K562 (cell line): ENCODE results near the gene ZSCAN22. TPM values are rescaled to one million over a fixed set of nuclear protein-coding genes. Genes with fewer than 3 reads are reported as not detected.

Experiments
- ATAC-seq: fragments of 200-7000 bp; cut with Tn5 transposase; 3 replicates; pipeline ENCODE4 v1.9.1; 2020; ENCODE audit warnings: moderate library complexity
- BruUV-seq: library from RNA; stranded (reverse); fragments of 400-500 nt; replicated peaks from 2 replicates; lab custom pipeline; 2021; lab: Mats Ljungman, UMichigan
- CTCF ChIA-PET: fragments of 300-600 bp; formaldehyde crosslinking; extraction: SDS; loops from one replicate; lab custom pipeline; 2021; ENCODE audit warnings: low intra/inter-chr PET ratio; lab: Yijun Ruan, JAX
- POLR2A ChIA-PET: fragments of 300-600, 350-650 bp; sonication (Branson Sonifier 250); formaldehyde crosslinking; extraction: SDS; loops from one replicate; lab custom pipeline; 2021; ENCODE audit warnings: antibody characterized with exemption, inconsistent platforms; lab: Yijun Ruan, JAX
- DNase-seq, 4 experiments: peaks; one replicate each; pipeline versions ENCODE4 v3.0.0 to v3.0.0-alpha.2; 2011 to 2018; ENCODE audit warnings: low spot score in 3 of 4, mixed read lengths in 3 of 4; ENCODE audit errors: extremely low read depth in 1 of 4
- FAIRE-seq: peaks from 2 replicates; lab custom pipeline; 2011; peaks lifted over from hg19 to GRCh38; lab: Jason Lieb, UNC
- H2AFZ ChIP-seq: 2 replicates; pipeline ENCODE4 v1.6.0; 2011; ENCODE audit warnings: low read depth, low read length, control low read depth, inconsistent platforms
- H3K27ac ChIP-seq: fragments of 200-600 bp; 3 replicates; pipeline ENCODE4 v1.8.0; 2011; ENCODE audit warnings: low read depth, mild to moderate bottlenecking, control low read depth, inconsistent platforms, low read length, moderate library complexity, mixed read lengths; ENCODE audit errors: extremely low read depth
- H3K27me3 ChIP-seq, 2 experiments: fragments of 300-600 bp in 1 of 2; 2 replicates in 1 of 2; 3 replicates in 1 of 2; pipeline versions ENCODE4 v1.6.0 to v1.8.0; 2011; ENCODE audit warnings: inconsistent platforms in 2 of 2, low read length in 2 of 2, mild to moderate bottlenecking in 1 of 2, mixed read lengths in 1 of 2, moderate library complexity in 1 of 2; ENCODE audit not compliant: control insufficient read depth in 2 of 2, insufficient read depth in 2 of 2
- H3K36me3 ChIP-seq: fragments of 300-600 bp; 3 replicates; pipeline ENCODE4 v1.8.0; 2011; ENCODE audit warnings: mild to moderate bottlenecking, low read length, inconsistent platforms; ENCODE audit not compliant: control insufficient read depth, insufficient read depth
- H3K4me1 ChIP-seq, 2 experiments: fragments of 200-600 bp in 1 of 2; replicated peaks in 1 of 2; 2 replicates in 1 of 2; 3 replicates in 1 of 2; pipeline versions ENCODE4 v1.5.1 to v1.8.0; 2011; ENCODE audit warnings: inconsistent platforms in 2 of 2, low read length in 2 of 2, mild to moderate bottlenecking in 1 of 2, mixed read lengths in 1 of 2, moderate library complexity in 1 of 2; ENCODE audit not compliant: control insufficient read depth in 2 of 2, insufficient read depth in 2 of 2
- H3K4me2 ChIP-seq: 2 replicates; pipeline ENCODE4 v1.6.1; 2011; ENCODE audit warnings: low read length, control low read depth, inconsistent platforms, mixed read lengths; ENCODE audit not compliant: insufficient read depth
- H3K4me3 ChIP-seq: fragments of 200-600 bp; sonication (generic), shearing (Covaris generic); 2 replicates; pipeline ENCODE4 v1.5.1; 2016; ENCODE audit warnings: control low read depth, inconsistent platforms
- H3K79me2 ChIP-seq: fragments of 200-600 bp; 3 replicates; pipeline ENCODE4 v1.8.0; 2011; ENCODE audit warnings: low read length, inconsistent platforms; ENCODE audit not compliant: control insufficient read depth, insufficient read depth
- H3K9ac ChIP-seq, 2 experiments: 2 replicates each; pipeline versions ENCODE4 v1.6.0 to v1.6.1; 2011; ENCODE audit warnings: low read depth in 2 of 2, low read length in 2 of 2, control low read depth in 1 of 2, inconsistent platforms in 1 of 2, mild to moderate bottlenecking in 1 of 2, mixed read lengths in 1 of 2; ENCODE audit not compliant: insufficient read depth in 1 of 2
- H3K9me1 ChIP-seq: one replicate; pipeline ENCODE4 v1.6.0; 2011; ENCODE audit warnings: inconsistent platforms, mild to moderate bottlenecking, low read length, moderate library complexity; ENCODE audit not compliant: control insufficient read depth, insufficient read depth
- H3K9me3 ChIP-seq: replicated peaks from 2 replicates; pipeline ENCODE4 v1.5.1; 2011; ENCODE audit warnings: low read depth, low read length, inconsistent platforms; ENCODE audit not compliant: control insufficient read depth, insufficient read depth
- H4K20me1 ChIP-seq: replicated peaks from 2 replicates; pipeline ENCODE4 v1.6.1; 2011; ENCODE audit warnings: low read length, inconsistent platforms, mixed read lengths; ENCODE audit not compliant: control insufficient read depth, insufficient read depth
- ADNP ChIP-seq: fragments of 200-800 bp; sonication (Bioruptor generic); IDR thresholded peaks from 2 replicates; pipeline ENCODE4 v1.6.1; 2016; ENCODE audit warnings: missing genetic modification characterization, missing compliant biosample characterization
- BDP1 ChIP-seq: IDR thresholded peaks from 3 replicates; pipeline ENCODE4 v1.6.1; 2011; ENCODE audit not compliant: insufficient read length, insufficient read depth
- E2F3 ChIP-seq: fragments of 250-450 bp; sonication (Bioruptor Pico); IDR thresholded peaks from 2 replicates; pipeline ENCODE4 v1.4.0; 2020; ENCODE audit warnings: mild to moderate bottlenecking
- NR2C1 ChIP-seq, 2 experiments: fragments of 450-650 bp; IDR thresholded peaks; 2 replicates each; pipeline ENCODE4 v1.6.1; 2017; ENCODE audit warnings: mild to moderate bottlenecking in 2 of 2, antibody characterized with exemption in 1 of 2, inconsistent platforms in 1 of 2, missing compliant biosample characterization in 1 of 2, missing genetic modification characterization in 1 of 2
- NR3C1 ChIP-seq: sonication (generic); formaldehyde crosslinking; IDR thresholded peaks from 2 replicates; pipeline ENCODE4 v1.8.1; 2022; ENCODE audit warnings: missing genetic modification reagents
- PHB ChIP-seq: fragments of 250-450 bp; sonication (Bioruptor Pico); IDR thresholded peaks from 2 replicates; pipeline ENCODE4 v1.5.0; 2021
- SREBF1 ChIP-seq: fragments of 150-350 bp; IDR thresholded peaks from 2 replicates; pipeline ENCODE4 v1.6.1; 2014; ENCODE audit warnings: antibody characterized with exemption, low read depth, low read length, borderline replicate concordance
- SRF ChIP-seq, 2 experiments: fragments of 250-450, 450-650 bp in 1 of 2; sonication (Bioruptor Pico) in 1 of 2; sonication (generic) in 1 of 2; formaldehyde crosslinking; IDR thresholded peaks; 2 replicates each; pipeline versions ENCODE4 v1.5.0 to v1.5.1; 2020 to 2022; ENCODE audit warnings: mild to moderate bottlenecking in 1 of 2, missing genetic modification reagents in 1 of 2
- TAF7 ChIP-seq: fragments of 450-650 bp; IDR thresholded peaks from 2 replicates; pipeline ENCODE4 v1.6.1; 2016; ENCODE audit warnings: missing genetic modification characterization, missing compliant biosample characterization
- YBX1 ChIP-seq: fragments of 450-650 bp; IDR thresholded peaks from 2 replicates; pipeline ENCODE4 v1.7.1; 2016; ENCODE audit warnings: mild to moderate bottlenecking
- YY1 ChIP-seq, 3 experiments: IDR thresholded peaks; 2 replicates each; pipeline ENCODE4 v1.6.1; 2011; ENCODE audit warnings: low read length in 2 of 3, mild to moderate bottlenecking in 2 of 3, moderate library complexity in 2 of 3, borderline replicate concordance in 1 of 3, control low read depth in 1 of 3, low read depth in 1 of 3; ENCODE audit not compliant: insufficient read depth in 3 of 3, insufficient replicate concordance in 2 of 3, control insufficient read depth in 1 of 3, insufficient read length in 1 of 3; ENCODE audit errors: extremely low read depth in 1 of 3
- ZNF124 ChIP-seq: sonication (generic); formaldehyde crosslinking; IDR thresholded peaks from 2 replicates; pipeline ENCODE4 v1.8.1; 2022; ENCODE audit warnings: missing genetic modification reagents
- ZNF175 ChIP-seq: fragments of 200-800 bp; sonication (Bioruptor generic); IDR thresholded peaks from 2 replicates; pipeline ENCODE4 v1.6.1; 2016; ENCODE audit warnings: low read depth, mild to moderate bottlenecking, missing genetic modification characterization, missing compliant biosample characterization
- ZNF316 ChIP-seq: fragments of 450-650 bp; IDR thresholded peaks from 2 replicates; pipeline ENCODE4 v1.6.1; 2016
- WGBS: fragments of 100-300 bp; shearing (Covaris generic); methylation state at CpG from one replicate; pipeline ENCODE4 v1.1.6; 2016; ENCODE audit warnings: low coverage, mixed read lengths; ENCODE audit not compliant: insufficient coverage; ENCODE audit errors: missing lambda C conversion rate; 5-methylcytosine and 5-hydroxymethylcytosine counted together
- in situ Hi-C: fragments of 300-500 bp; cut with MboI; formaldehyde crosslinking; loops from 4 replicates; pipeline ENCODE4 v1.15.0; 2018; ENCODE audit warnings: inconsistent platforms, mixed read lengths
- intact Hi-C: fragments of 100-400 bp; cut with micrococcal nuclease; formaldehyde crosslinking; loops from 2 replicates; pipeline ENCODE4 v1.14.2; 2022
- polyA plus RNA-seq, 8 experiments: library from polyadenylated mRNA; depleted of rRNA in 4 of 8; stranded (reverse) in 5 of 8; unstranded in 3 of 8; fragments of >200 nt; fragmentation: Nextera tagmentation in 2 of 8; fragmentation: Illumina TruSeq in 1 of 8; extraction: Ambion mirVana in 2 of 8; extraction: Trizol in 1 of 8; gene quantifications; 2 replicates each; pipeline versions ENCODE4 v1.2.1 to v1.2.3, GENCODE V29; 2011 to 2014; ENCODE audit warnings: inconsistent platforms in 1 of 8, missing spikeins in 1 of 8
- total RNA-seq, 7 experiments: library from RNA; depleted of rRNA in 6 of 7; stranded (reverse); fragments of >200 nt in 6 of 7; fragmentation: Illumina TruSeq in 2 of 7; extraction: Trizol in 2 of 7; gene quantifications; 2 replicates each; pipeline versions ENCODE4 v1.2.1 to v1.2.3, GENCODE V29; 2011 to 2021; ENCODE audit warnings: low replicate concordance in 1 of 7
- TF ChIP-seq, protein P1 (sequence below): fragments of 450-650 bp; formaldehyde crosslinking; IDR thresholded peaks from 2 replicates; pipeline ENCODE4 v1.4.0; 2020; ENCODE audit warnings: mild to moderate bottlenecking, mixed read lengths
- TF ChIP-seq, protein P2 (sequence below): fragments of 250-450 bp; sonication (Bioruptor Pico); IDR thresholded peaks from 2 replicates; pipeline ENCODE4 v1.4.0; 2020

The ZSCAN22 gene
- total and polyA plus RNA-seq, 9 of the 15 experiments (the other 6 are each of a cell fraction or from before 2014, with no cell fraction given): 0.98 to 5.3 (median 3.0) TPM

DNA sequence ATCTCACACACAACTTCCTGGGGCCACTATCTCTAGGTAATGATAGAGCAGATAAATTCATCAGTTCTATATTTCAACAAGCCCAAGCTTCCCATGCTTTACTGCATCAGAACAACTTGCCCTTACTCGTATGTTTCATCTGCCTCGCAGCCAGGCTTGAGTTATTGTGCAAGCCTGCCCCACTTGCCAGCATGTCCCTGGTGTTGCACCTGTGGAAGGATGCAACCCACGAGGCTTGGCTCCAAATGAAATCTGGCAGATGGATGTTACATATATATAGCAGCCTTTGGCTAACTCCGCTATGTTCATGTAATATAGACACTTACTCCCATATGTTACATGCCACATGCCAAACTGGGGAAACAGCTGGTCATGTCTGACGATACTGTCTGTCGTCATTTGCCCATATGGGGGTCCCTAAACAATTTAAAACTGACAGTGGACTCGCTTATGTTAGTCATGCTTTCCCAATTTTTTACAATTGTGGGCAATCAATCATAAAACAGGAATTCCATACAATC lies 15.4 kb upstream of the ZSCAN22 start:
- Histone ChIP-seq H4K20me1 (no peaks in the 10 kb centered on the region), H3K9ac (no peak overlapping the region), H3K9me1 (no peaks in the 10 kb centered on the region), H3K27ac (no peak overlapping the region), H3K36me3 (peaks cover 81% of the 10 kb centered on the region), H2AFZ (no peak overlapping the region), H3K27me3 (no peaks in the 10 kb centered on the region), H3K79me2 (peaks cover 23% of the 10 kb centered on the region), H3K4me1 (0 out of 5 replicates have a peak, but pooled peaks cover 0 to under 1% of the 10 kb centered on the region in 2 experiments), H3K4me2 (no peak overlapping the region), H3K4me3 (no peak overlapping the region), H3K9me3 (peaks cover 8% of the 10 kb centered on the region)
- intact Hi-C loops: no loop called here
- in situ Hi-C loops: no loop called here
- ChIA-PET POLR2A (no interaction called here), CTCF (no interaction called here)
- TF ChIP-seq, protein P1, sequence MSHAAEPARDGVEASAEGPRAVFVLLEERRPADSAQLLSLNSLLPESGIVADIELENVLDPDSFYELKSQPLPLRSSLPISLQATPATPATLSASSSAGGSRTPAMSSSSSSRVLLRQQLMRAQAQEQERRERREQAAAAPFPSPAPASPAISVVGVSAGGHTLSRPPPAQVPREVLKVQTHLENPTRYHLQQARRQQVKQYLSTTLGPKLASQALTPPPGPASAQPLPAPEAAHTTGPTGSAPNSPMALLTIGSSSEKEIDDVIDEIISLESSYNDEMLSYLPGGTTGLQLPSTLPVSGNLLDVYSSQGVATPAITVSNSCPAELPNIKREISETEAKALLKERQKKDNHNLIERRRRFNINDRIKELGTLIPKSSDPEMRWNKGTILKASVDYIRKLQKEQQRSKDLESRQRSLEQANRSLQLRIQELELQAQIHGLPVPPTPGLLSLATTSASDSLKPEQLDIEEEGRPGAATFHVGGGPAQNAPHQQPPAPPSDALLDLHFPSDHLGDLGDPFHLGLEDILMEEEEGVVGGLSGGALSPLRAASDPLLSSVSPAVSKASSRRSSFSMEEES (CRISPR knock-in tag): no peak
- TF ChIP-seq SRF (CRISPR knock-in tag; IDR thresholded peaks at IDR 0.05): no peak
- no peak for TF ChIP-seq ZNF124 (CRISPR knock-in tag)
- no peak for TF ChIP-seq BDP1
- TF ChIP-seq TAF7 (tag): no peak
- no peak for TF ChIP-seq ZNF316
- no peak for TF ChIP-seq ZNF175 (CRISPR knock-in tag)
- TF ChIP-seq E2F3 (CRISPR knock-in tag): no peak
- TF ChIP-seq, protein P2, sequence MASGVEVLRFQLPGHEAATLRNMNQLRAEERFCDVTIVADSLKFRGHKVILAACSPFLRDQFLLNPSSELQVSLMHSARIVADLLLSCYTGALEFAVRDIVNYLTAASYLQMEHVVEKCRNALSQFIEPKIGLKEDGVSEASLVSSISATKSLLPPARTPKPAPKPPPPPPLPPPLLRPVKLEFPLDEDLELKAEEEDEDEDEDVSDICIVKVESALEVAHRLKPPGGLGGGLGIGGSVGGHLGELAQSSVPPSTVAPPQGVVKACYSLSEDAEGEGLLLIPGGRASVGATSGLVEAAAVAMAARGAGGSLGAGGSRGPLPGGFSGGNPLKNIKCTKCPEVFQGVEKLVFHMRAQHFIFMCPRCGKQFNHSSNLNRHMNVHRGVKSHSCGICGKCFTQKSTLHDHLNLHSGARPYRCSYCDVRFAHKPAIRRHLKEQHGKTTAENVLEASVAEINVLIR (CRISPR knock-in tag): no peak
- TF ChIP-seq ADNP: no peak
- TF ChIP-seq PHB: no peak
- no peak for TF ChIP-seq NR2C1 (IDR thresholded peaks at IDR 0.05)
- TF ChIP-seq NR2C1 (tag; IDR thresholded peaks at IDR 0.05): no peak
- no peak for TF ChIP-seq YBX1
- TF ChIP-seq NR3C1: no peak
- TF ChIP-seq YY1 (IDR thresholded peaks at IDR 0.05; ENCODE audit: borderline replicate concordance in 1 of 3, control insufficient read depth in 1 of 3, extremely low read depth in 1 of 3, insufficient read depth in 3 of 3, insufficient read length in 1 of 3, insufficient replicate concordance in 2 of 3, low read depth in 1 of 3, low read length in 2 of 3): no peak
- TF ChIP-seq SREBF1: no peak
- whole genome bisulfite sequencing: 94% methylated on average over 7 of the region's 7 CpGs
- no peak for ATAC-seq
- BruUV-seq: no TSS peak
- DNase-seq: no peak
- no peak for FAIRE-seq
